Measurements from ENCODE around the gene VAMP7.
"Not testable (repeated sequence)": the region's sequence is repeated elsewhere in the genome, so short reads cannot be mapped to it uniquely, and the experiment has no call there.

VAMP7 gene

DNA sequence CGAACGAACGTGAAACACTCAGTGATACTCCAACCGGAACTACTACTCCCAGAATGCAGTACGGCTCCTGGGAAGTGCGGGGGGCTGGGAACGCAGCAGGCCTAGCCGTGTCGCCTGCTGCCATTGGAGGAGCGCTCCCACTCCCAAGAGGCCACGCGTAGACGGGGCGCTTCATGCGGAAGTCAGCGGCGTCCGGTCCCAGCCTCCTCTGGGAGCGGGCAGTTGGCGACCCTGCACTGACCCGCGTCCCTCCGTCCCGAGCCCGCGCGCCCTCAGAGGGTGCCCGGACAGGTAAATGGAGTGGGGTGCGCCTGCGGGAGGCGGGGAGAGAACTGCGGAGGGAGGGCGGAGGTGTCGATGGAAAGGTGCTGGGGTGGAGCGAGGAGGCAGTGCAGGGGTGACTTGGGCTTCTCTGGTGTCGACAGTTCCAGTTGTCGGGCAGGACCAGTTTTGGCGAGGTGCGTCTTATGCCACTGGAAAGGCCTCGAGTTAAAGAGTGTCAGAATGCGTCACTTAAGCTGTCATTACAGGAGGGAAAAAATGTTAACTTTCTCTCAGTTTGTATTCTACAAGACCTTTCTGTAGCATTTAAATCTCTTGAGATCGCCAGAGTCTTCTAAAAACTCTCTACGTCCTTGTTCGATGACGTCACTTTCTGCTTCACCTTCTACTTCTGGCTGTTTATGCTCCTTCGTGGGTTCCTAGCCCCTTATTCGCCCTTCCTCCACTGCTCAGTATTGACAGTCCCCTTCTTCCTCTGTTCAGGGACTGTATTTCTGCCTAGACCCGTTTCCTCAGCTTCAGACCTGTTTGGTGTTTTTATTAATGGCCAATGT, at the start of gene VAMP7:
TSS of gene VAMP7 (plus strand) at position 188 of the 836 bp plus-strand sequence. CDS start 8,122 bp downstream, outside the sequence.
- DNase-seq: peak; percentile 95

DNA sequence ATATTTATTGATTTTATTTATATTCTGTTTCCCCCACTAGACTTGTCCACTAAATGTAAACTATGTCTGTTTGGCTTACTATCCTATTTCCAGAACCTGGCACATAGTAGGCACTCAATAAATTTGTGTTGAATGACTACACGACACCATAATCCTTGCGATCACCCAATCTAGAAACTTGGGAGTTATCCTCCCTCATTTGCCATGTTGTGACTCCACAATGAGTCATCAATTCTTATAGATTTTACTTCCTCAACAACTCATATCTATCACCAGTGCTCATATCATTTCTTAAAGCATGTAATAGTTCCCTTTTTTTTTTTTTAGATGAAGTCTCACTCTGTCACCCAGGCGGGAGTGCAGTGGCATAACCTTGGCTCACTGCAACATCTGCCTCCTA, 39.9 kb upstream of the VAMP7 start:
- DNase-seq: peak; percentile 12

GRCh38 chrX:155851786-155852185, 29.4 kb upstream of the VAMP7 start:
- DNase-seq: not testable (repeated sequence)

GRCh38 chrX:155857561-155857960, 23.6 kb upstream of the VAMP7 start:
- peak; percentile 20 for DNase-seq

DNA sequence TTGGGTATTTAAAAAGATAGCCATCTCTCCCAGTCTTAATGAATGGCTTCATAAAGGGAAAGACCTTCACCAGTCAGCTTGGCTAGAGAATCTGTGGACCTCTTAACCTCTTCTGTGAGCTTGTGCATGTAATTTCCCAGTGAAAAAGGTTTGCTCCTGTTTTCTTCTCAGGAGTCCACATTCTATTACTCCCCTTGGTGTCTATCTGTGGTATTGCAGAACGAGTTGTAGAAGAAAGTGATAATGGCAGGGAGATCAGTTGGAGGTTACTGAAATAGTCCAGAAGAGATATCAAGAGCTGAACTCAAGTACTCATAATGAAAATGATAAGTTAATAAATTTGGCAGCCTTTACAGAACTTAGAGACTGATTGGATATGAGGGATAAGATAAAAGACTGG, 16.5 kb upstream of the VAMP7 start:
- peak; percentile 24 for DNase-seq

DNA sequence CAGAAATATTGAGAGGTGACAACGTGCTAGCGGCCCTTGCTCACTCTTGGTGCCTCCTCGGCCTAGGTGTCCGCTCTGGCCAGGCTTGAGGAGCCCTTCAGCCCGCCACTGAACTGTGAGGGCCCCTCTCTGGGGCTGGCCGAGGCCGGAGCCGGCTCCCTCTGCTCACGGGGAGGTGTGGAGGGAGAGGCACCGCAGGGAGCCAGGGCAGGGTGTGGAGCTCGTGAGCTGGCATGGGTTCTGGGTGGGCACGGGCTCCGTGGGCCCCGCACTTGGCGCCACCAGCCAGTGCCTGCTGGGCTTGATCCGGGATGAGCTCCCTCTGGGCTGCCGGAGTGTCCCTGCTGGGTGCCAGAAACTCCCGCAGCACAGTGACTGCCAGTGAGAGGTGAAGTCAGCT, 16.0 kb upstream of the VAMP7 start:
- no peak for DNase-seq

DNA sequence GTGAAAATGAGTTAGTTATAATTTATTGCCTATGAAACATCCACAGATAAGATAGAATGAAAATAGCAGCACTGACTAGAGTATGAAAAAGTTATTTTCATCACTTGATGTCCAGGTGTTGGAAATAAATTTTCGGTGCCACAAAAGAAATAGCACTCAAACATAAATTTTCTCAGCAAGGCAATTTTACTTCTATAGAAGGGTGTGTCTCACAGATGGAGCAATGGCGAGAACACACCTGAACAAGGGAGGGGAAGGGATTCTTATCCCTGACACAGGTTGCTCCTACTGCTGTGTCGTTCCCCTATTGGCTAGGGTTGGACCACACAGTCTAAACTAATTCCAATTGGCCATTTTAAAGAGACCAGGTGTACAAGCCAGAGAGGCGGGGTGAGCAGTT, 13.3 kb upstream of the VAMP7 start:
- DNase-seq: no peak

DNA sequence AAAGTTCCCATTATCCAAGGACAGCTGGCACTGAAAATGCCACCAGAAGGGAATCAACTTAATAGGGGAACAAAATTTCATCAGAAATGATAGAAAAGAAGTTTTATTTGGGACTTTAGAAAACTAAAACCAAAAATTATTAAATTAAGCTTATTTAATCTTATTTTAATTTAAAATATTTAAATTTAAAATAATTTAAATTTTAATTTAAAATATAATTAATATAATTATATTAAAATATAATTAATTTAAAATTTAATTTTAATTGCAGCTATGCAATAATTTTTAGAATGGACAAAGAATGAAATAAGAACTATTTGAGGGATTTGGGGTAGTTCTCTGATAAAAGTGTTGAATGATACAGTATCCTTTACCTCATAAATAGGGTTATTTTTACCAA, 10.2 kb upstream of the VAMP7 start:
- no peak for DNase-seq

DNA sequence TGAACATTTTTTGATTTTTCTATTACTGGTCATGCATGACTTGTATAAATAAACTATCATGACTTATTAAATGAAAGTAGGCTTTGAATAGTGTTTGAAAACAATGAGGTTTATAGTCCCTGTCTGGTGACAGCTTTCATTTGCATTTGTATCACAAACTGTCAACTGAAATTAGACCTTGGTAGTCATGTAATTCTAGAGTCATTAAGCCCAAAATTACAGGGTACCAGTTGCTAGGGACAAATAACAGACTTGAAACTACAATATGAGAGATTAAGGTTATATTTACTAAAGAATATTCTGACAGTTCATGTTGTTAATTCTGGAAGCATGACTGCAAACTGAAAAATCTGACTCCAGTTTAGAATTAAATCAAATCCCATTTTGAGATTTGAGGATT, 9.2 kb upstream of the VAMP7 start:
- DNase-seq: no peak

DNA sequence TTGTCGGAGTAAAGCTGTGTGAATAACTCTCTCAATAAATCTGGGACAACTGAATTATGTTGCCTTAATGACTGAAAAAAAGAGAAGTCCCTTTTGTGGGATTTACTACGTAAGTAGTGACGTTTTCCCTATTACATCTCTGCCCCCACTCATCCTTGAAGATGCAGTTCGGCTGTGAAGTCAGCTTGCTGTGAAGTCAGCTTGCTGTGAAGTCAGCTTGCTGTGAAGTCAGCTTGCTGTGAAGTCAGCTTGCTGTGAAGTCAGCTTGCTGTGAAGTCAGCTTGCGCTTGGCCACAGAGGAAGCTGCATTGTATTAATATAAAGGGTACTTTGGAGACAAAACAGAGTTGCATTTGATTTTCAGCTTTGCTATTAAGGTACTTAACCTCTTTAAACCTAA, 8.0 kb upstream of the VAMP7 start:
- DNase-seq: no peak

- peak; percentile 20 for DNase-seq
Observed at GRCh38 chrX:155874571-155875244, 6.4 kb upstream of the VAMP7 start.

DNA sequence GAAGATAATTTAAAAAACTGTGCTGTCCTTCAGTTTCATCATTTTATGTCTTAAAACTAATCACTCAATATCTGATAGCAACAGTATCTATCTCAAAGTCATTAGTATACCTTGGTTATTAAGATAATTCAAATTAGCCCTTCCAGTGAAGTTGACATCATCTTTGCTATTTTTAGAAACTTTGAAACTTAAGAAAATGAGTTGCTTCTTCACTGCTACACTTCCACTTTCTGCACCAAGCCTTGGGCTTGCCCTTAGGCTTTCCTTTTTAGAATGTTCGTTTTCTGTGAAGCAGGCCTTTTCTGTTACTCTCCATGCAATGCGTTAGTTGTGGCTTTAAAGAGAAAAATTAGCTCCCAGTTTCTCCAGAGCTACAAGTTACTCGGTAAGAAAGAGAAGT, 4.4 kb upstream of the VAMP7 start:
- no peak for DNase-seq

GRCh38 chrX:155877288-155877687, 3.9 kb upstream of the VAMP7 start:
- no peak for DNase-seq

GRCh38 chrX:155880586-155881157, 473 bp upstream of the VAMP7 start:
- DNase-seq: peak; percentile 64

GRCh38 chrX:155886409-155886808, 5.3 kb downstream of the VAMP7 start:
- DNase-seq: no peak

DNA sequence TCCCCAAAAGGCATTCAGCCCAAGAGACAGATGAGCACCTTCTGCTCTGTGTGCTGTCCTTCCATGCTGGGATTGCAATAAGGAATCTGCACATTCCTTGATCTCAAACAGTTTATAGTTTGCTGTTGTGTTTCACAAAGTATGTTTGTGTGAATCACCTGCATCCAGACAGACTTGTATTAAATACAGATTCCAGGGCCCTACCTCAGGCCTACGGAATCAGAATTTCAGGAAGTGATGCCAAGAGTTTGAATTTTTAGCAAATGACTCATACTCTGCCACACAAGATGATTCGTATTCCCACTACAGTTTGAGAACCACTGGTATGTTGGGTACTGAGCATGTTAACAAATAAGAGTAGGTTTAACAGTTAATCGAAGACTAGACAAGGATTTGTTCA, 7.0 kb downstream of the VAMP7 start:
- DNase-seq: peak; percentile 28

DNA sequence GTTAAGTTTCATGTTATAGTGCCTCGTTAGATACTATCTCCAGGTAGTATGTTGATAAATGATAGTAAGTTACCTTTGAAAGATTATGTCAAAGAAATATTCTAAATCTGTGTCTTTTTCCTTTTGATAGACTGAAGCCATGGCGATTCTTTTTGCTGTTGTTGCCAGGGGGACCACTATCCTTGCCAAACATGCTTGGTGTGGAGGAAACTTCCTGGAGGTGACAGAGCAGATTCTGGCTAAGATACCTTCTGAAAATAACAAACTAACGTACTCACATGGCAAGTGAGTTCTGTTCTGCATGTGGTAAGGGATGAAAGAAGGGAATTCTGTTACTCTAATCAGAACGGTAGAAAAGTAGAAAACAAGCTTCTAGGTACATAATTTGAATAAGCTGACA, 8.2 kb downstream of the VAMP7 start:
- no peak for DNase-seq

DNA sequence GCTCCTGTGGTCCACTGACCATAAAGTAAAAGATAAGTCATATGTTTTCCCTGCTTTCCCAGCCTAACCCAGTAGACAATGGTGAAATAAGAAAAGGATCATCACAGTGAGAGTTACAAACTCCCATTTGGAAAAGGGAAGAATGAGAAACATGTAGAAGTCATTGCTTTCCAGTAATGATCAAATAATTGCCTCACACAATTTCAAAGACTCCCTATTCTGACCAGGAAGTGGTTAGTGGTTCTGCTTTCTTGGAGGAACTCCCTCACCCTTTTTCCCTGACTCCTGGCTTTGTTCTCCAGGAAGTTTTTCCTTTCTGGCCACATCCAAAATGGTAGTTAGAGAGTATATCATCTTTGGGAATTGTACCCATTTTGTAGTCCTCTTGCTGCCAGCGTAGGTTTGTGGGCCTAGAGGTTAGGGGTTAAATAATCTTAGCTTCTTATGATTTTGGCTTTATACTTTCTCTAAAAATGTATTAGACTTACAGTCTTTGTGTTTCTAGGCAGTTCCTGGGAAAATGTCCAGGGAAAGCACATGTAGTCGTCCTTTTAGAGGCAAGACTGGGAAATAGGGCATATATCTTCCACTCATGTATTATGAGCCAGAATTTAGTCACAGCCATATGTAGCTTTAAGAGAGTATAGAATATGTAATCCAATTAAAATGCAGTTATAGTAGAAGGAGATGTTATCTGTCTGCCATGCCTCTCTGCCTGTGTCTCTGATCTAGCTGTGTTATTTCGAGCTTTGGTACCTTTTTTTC, 10.5 kb downstream of the VAMP7 start:
- no peak for DNase-seq

- no peak for DNase-seq
Observed at GRCh38 chrX:155893521-155893920, 12.4 kb downstream of the VAMP7 start.

DNA sequence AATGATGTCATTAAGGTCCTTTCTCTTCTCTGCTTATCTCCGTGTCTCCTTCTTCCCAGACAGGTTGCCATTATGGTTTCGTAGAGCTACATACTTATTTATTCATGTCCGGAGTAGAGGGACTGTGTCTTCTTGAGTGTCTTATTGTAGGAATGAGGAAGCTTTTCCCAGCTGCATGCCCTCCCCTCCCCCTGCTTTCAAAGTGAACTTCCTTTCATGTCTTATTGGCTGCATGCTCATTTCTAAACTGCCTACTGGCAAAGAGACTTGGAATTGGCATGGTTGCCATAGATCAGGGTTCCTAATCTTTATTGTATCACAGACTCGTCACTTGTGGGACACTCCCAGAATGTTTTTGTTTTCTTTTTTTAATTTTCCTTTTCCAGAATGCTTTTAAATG, 15.4 kb downstream of the VAMP7 start:
- DNase-seq: no peak

GRCh38 chrX:155899366-155899765, 18.2 kb downstream of the VAMP7 start:
- no peak for DNase-seq

- no peak for DNase-seq
Observed at GRCh38 chrX:155900765-155901164, 19.6 kb downstream of the VAMP7 start.

DNA sequence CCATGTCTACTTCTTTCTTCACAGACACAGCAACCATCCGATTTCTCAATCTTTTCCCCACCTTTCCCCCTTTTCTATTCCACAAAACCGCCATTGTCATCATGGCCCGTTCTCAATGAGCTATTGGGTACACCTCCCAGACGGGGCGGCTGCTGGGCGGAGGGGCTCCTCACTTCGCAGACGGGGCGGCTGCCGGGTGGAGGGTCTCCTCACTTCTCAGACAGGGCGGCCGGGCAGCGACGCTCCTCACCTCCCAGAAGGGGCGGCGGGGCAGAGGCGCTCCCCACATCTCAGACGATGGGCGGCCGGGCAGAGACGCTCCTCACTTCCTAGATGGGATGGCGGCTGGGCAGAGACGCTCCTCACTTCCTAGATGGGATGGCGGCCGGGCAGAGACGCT, 26.5 kb downstream of the VAMP7 start:
- DNase-seq: not testable (repeated sequence)

Measured in DMS53 (cell line).